ENCODE measurements around the gene ZCCHC7.

- TF ChIP-seq POLR2AphosphoS5 (IDR thresholded peaks at IDR 0.05; ENCODE audit: low read depth) (no peak), CTCF (IDR thresholded peaks at IDR 0.05; ENCODE audit: insufficient read depth, low read length) (no peak), SPI1 (IDR thresholded peaks at IDR 0.05; ENCODE audit: borderline replicate concordance, low read depth) (no peak), GABPA (IDR thresholded peaks at IDR 0.05; ENCODE audit: low read depth) (no peak), REST (IDR thresholded peaks at IDR 0.05; ENCODE audit: insufficient replicate concordance, low read depth) (no peak)
Measured at GRCh38 chr9:37382161-37382981, 262.0 kb downstream of the ZCCHC7 start.

Measured in HL-60 (cell line).